ENCODE results near the gene ZDHHC7. TPM values are rescaled to one million over a fixed set of nuclear protein-coding genes. Genes with fewer than 3 reads are reported as not detected.

ZDHHC7 gene
- total RNA-seq, 8 experiments from 2014 or later, result 13.8 to 273 (median 25.8) TPM

- H3K27ac ChIP-seq, result no peak overlapping the region
- no peaks in the 10 kb centered on the region for H3K4me1 ChIP-seq (replicated peaks in 1 of 2)
- in situ Hi-C loops (cut with MboI; ENCODE audit: low pct_unique_long_range_greater_than_20kb in 2 of 9, low sequenced_read_pairs in 9 of 9, unreplicated experiment in 9 of 9), result loop anchor here in 8 of 9 experiments (25.0 kb wide), 3 partner anchors 172 to 447 kb away; partner anchors contain the start of gene MEAK7 (in 3 of the 8)
- peak in 3 of 8 experiments; percentile 39 to 69 (median 46) for ATAC-seq (replicated peaks in 6 of 8)
- WGBS, 10 experiments, result 87 to 88% methylated on average over 4 to 8 of the region's 13 CpGs; no CpG with 5 or more reads in 8 of the 10 experiments
- H3K4me3 ChIP-seq, result no peak overlapping the region
Measured at GRCh38 chr16:84959045-84959576, 52.2 kb downstream of the ZDHHC7 start.

DNA sequence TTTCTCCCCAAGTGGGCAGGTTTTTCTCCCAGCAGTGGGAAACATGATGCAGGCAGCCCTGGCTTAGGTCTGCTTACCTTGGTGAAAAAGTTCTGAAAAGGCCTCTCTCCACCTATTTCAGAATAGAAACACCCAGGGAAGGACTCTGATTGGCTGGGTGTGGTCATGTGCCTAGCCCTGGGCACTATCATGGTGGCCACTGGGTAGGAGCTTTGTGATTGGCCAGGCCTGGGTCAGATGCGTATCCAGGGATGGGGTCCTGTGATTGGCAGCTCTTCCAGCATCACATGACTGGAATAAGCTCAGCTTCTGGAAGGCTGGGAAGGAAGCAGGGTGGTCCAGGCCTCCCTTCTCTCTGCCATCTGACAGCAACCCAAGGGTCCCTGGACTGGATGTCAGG, 53.5 kb downstream of the ZDHHC7 start:
- no peak for ATAC-seq (replicated peaks in 6 of 8)
- in situ Hi-C loops (cut with MboI; ENCODE audit: low pct_unique_long_range_greater_than_20kb in 2 of 9, low sequenced_read_pairs in 9 of 9, unreplicated experiment in 9 of 9), result loop anchor here in 8 of 9 experiments (25.0 kb wide), 3 partner anchors 170 to 445 kb away; partner anchors contain the start of gene MEAK7 (in 3 of the 8)
- H3K4me3 ChIP-seq, result no peak overlapping the region
- peaks cover 6 to 9% of the 10 kb centered on the region in 2 donors for H3K4me1 ChIP-seq (replicated peaks in 1 of 2)
- no peak overlapping the region for H3K27ac ChIP-seq
- WGBS, 10 experiments, result 71 to 100% (median 100%) methylated on average over 1 of the region's 1 CpG; no CpG with 5 or more reads in 7 of the 10 experiments

DNA sequence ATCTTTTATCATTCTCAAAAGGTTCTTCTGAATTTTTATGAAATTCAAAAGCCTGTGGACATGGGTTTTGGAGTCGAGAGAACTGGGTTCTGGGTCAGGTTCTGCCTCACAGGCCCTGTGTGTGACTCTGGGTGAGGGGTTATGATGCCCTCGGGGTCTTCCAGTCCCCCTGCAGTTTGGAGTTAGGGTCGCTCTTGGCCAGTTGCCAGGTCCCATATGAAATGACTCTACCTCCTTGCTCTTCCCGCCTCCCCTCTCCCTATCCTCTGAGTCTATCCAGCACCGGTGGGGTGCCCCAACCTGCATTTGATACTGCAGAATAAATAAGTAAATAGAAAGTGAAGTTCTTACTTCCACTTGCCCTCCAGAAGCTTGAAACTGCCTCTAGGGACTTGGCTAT, 54.1 kb downstream of the ZDHHC7 start:
- in situ Hi-C loops (cut with MboI; ENCODE audit: low pct_unique_long_range_greater_than_20kb in 2 of 9, low sequenced_read_pairs in 9 of 9, unreplicated experiment in 9 of 9), result loop anchor here in 8 of 9 experiments (25.0 kb wide), 3 partner anchors 170 to 445 kb away; partner anchors contain the start of gene MEAK7 (in 3 of the 8)
- peaks cover 11 to 14% of the 10 kb centered on the region in 2 donors for H3K4me1 ChIP-seq (replicated peaks in 1 of 2)
- ATAC-seq (replicated peaks in 6 of 8), result no peak
- WGBS, 10 experiments, result 37 to 100% (median 78%) methylated on average over 2 to 5 of the region's 5 CpGs; no CpG with 5 or more reads in 2 of the 10 experiments
- no peak overlapping the region for H3K4me3 ChIP-seq
- H3K27ac ChIP-seq, result no peak overlapping the region

GRCh38 chr16:84955427-84955826, 55.9 kb downstream of the ZDHHC7 start:
- H3K4me3 ChIP-seq, result no peak overlapping the region
- no peak for ATAC-seq (replicated peaks in 6 of 8)
- in situ Hi-C loops (cut with MboI; ENCODE audit: low pct_unique_long_range_greater_than_20kb in 2 of 9, low sequenced_read_pairs in 9 of 9, unreplicated experiment in 9 of 9), result loop anchor here in 8 of 9 experiments (25.0 kb wide), 3 partner anchors 168 to 443 kb away; partner anchors contain the start of gene MEAK7 (in 3 of the 8)
- peaks cover 11 to 14% of the 10 kb centered on the region in 2 donors for H3K4me1 ChIP-seq (replicated peaks in 1 of 2)
- H3K27ac ChIP-seq, result no peak overlapping the region
- WGBS, 10 experiments, result 66 to 100% (median 82%) methylated on average over 1 to 3 of the region's 6 CpGs; no CpG with 5 or more reads in 6 of the 10 experiments

- in situ Hi-C loops (cut with MboI; ENCODE audit: low pct_unique_long_range_greater_than_20kb in 2 of 9, low sequenced_read_pairs in 9 of 9, unreplicated experiment in 9 of 9), result loop anchor here in 8 of 9 experiments (25.0 kb wide), 3 partner anchors 166 to 441 kb away; partner anchors contain the start of gene MEAK7 (in 3 of the 8)
- WGBS, 10 experiments, result 0 to 100% (median 76%) methylated on average over 1 to 7 of the region's 9 CpGs; no CpG with 5 or more reads in 4 of the 10 experiments
Measured at GRCh38 chr16:84953190-84953746, 58.1 kb downstream of the ZDHHC7 start.

GRCh38 chr16:84952335-84953189, 58.8 kb downstream of the ZDHHC7 start:
- in situ Hi-C loops (cut with MboI; ENCODE audit: low pct_unique_long_range_greater_than_20kb in 2 of 9, low sequenced_read_pairs in 9 of 9, unreplicated experiment in 9 of 9), result loop anchor here in 8 of 9 experiments (25.0 kb wide), 3 partner anchors 165 to 440 kb away; partner anchors contain the start of gene MEAK7 (in 3 of the 8)
- Histone ChIP-seq H3K4me3 (no peak overlapping the region), H3K4me1 (replicated peaks in 1 of 2) (peaks cover 11 to 14% of the 10 kb centered on the region in 2 donors), H3K27ac (peak overlapping the region in 1 of 2 donors; percentile 48)
- 8 to 80% (median 57%) methylated on average over 1 to 5 of the region's 12 CpGs; no CpG with 5 or more reads in 4 of the 10 experiments for WGBS, 10 experiments
- ATAC-seq (replicated peaks in 6 of 8), result peak; percentile 86 to 99 (median 90)

More at GRCh38 chr16:84953190-84953746, 58.1 kb downstream of the ZDHHC7 start:
- ATAC-seq (replicated peaks in 6 of 8), result peak in 4 of 8 experiments; percentile 18 to 36 (median 26)
- Histone ChIP-seq H3K4me1 (replicated peaks in 1 of 2) (peaks cover 11 to 14% of the 10 kb centered on the region in 2 donors), H3K4me3 (no peak overlapping the region), H3K27ac (no peak overlapping the region)

DNA sequence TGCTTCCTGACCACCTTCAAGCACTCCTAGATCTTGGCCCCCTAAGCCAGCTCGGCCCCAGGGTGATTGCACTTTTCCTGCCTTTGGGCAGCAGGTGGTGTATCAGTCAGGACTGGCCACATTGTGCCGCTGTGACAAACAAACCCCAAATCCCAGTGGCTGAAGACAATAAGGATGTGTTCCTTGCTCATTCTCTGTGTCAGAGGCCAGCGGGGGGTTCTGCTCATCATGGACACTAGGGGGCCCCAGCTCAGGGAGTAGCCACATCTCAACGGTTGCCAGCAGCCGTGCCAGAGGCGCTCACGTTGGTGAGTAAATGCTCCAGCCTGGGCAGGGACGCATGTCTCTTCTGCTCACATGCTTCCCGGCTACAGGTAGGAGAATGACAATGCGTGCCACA, 60.4 kb downstream of the ZDHHC7 start:
- peaks cover 11 to 14% of the 10 kb centered on the region in 2 donors for H3K4me1 ChIP-seq (replicated peaks in 1 of 2)
- 70 to 100% (median 80%) methylated on average over 2 to 5 of the region's 10 CpGs; no CpG with 5 or more reads in 5 of the 10 experiments for WGBS, 10 experiments
- no peak overlapping the region for H3K4me3 ChIP-seq
- no peak overlapping the region for H3K27ac ChIP-seq
- peak in 2 of 8 experiments; percentile 12 to 37 for ATAC-seq (replicated peaks in 6 of 8)
- in situ Hi-C loops (cut with MboI; ENCODE audit: low pct_unique_long_range_greater_than_20kb in 2 of 9, low sequenced_read_pairs in 9 of 9, unreplicated experiment in 9 of 9), result loop anchor here in 8 of 9 experiments (25.0 kb wide), 3 partner anchors 164 to 439 kb away; partner anchors contain the start of gene MEAK7 (in 3 of the 8)

DNA sequence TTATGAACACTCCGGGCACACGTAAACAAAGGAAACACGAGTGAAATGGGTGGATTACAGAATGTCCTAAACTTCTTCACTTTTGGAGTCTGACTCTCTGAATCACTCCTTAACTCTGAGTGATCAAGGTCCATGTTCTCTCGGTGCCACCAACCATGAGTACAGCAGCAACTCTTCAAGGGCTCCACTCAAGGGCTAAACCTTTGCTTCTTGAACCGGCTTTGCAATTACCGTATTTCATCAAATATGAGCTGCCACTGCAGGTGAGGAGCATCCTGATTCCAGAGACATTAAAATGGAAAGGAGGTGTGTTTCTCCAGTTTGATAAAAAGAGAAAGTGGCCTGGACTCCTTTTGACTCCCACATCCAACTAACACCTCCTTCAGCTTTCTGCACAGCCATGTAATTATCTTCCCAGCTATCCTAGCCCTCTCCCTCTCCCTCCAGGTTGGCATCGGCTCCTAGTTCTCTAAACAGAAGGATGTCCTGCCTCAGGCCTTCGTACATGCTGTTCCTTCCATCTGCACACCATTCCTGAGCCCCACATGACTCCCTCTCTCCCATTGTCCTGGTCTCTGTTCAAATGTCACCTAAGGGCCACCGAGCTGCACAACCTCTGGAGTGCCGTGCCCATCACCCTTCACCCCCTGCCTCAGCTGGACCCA, 61.4 kb downstream of the ZDHHC7 start:
- no peak overlapping the region for H3K27ac ChIP-seq
- in situ Hi-C loops (cut with MboI; ENCODE audit: low pct_unique_long_range_greater_than_20kb in 2 of 9, low sequenced_read_pairs in 9 of 9, unreplicated experiment in 9 of 9), result loop anchor here in 8 of 9 experiments (25.0 kb wide), 3 partner anchors 163 to 438 kb away; partner anchors contain the start of gene MEAK7 (in 3 of the 8)
- peaks cover 11 to 14% of the 10 kb centered on the region in 2 donors for H3K4me1 ChIP-seq (replicated peaks in 1 of 2)
- WGBS, 10 experiments, result 36 to 100% (median 76%) methylated on average over 2 to 8 of the region's 10 CpGs; no CpG with 5 or more reads in 2 of the 10 experiments
- ATAC-seq (replicated peaks in 6 of 8), result no peak
- no peak overlapping the region for H3K4me3 ChIP-seq

DNA sequence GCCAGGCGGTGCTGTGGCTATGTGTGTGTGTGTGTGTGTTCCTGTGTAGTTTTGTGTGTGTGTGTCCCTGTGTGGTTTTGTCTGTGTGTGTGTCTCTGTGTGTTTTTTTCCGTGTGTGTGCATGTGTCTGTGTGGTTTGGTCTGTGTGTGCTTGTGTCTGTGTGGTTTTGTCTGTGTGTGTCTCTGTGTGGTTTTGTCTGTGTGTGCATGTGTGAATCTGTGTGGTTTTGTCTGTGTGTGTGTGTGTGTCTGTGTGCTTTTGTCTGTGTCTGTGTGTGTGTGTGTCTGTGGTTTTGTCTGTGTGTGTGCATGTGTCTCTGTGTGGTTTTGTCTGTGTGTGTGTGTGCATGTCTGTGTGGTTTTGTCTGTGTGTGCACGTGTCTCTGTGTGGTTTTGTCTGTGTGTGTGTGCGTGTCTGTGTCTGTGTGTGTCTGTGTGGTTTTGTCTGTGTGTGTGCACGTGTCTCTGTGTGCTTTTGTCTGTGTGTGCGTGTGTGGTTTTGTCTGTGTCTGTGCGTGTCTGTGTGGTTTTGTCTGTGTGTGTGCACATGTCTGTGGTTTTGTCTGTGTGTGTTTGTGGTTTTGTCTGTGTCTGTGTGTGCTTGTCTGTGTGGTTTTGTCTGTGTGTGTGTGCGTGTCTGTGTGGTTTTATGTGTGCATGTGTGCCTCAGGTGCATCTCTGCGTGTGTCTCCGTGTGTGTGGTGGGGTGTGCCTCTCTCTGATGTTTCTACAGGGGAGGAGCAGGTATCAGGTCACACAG, 62.3 kb downstream of the ZDHHC7 start:
- ATAC-seq (replicated peaks in 6 of 8), result no peak
- no peak overlapping the region for H3K27ac ChIP-seq
- WGBS, 10 experiments, result 25 to 100% (median 83%) methylated on average over 1 to 5 of the region's 10 CpGs; no CpG with 5 or more reads in 4 of the 10 experiments
- no peak overlapping the region for H3K4me3 ChIP-seq
- in situ Hi-C loops (cut with MboI; ENCODE audit: low pct_unique_long_range_greater_than_20kb in 2 of 9, low sequenced_read_pairs in 9 of 9, unreplicated experiment in 9 of 9), result no loop called here
- H3K4me1 ChIP-seq (replicated peaks in 1 of 2), result peaks cover 11 to 14% of the 10 kb centered on the region in 2 donors

GRCh38 chr16:84947996-84948850, 63.1 kb downstream of the ZDHHC7 start:
- Histone ChIP-seq H3K4me3 (no peak overlapping the region), H3K4me1 (replicated peaks in 1 of 2) (peaks cover 9 to 10% of the 10 kb centered on the region in 2 donors), H3K27ac (no peak overlapping the region)
- WGBS, 10 experiments, result 63 to 100% (median 82%) methylated on average over 1 to 14 of the region's 27 CpGs; no CpG with 5 or more reads in 2 of the 10 experiments
- ATAC-seq (replicated peaks in 6 of 8), result no peak
- in situ Hi-C loops (cut with MboI; ENCODE audit: low pct_unique_long_range_greater_than_20kb in 2 of 9, low sequenced_read_pairs in 9 of 9, unreplicated experiment in 9 of 9), result no loop called here

GRCh38 chr16:84947022-84947421, 64.3 kb downstream of the ZDHHC7 start:
- Histone ChIP-seq H3K4me1 (replicated peaks in 1 of 2) (no peaks in the 10 kb centered on the region), H3K27ac (no peak overlapping the region), H3K4me3 (no peak overlapping the region)
- no peak for ATAC-seq (replicated peaks in 6 of 8)
- 10 to 97% (median 83%) methylated on average over 1 to 6 of the region's 9 CpGs; no CpG with 5 or more reads in 1 of the 10 experiments for WGBS, 10 experiments
- in situ Hi-C loops (cut with MboI; ENCODE audit: low pct_unique_long_range_greater_than_20kb in 2 of 9, low sequenced_read_pairs in 9 of 9, unreplicated experiment in 9 of 9), result no loop called here
